HG03575 (cell line): Measurements from ENCODE around the gene CRYGA.

Experiments used
- ATAC-seq: cut with Tn5 transposase; IDR thresholded peaks from one replicate; pipeline ENCODE4 v1.9.1; 2021; ENCODE audit not compliant: unreplicated experiment, insufficient number of reproducible peaks, low FRiP score; ENCODE audit errors: extremely low read depth

The CRYGA gene, protein sequence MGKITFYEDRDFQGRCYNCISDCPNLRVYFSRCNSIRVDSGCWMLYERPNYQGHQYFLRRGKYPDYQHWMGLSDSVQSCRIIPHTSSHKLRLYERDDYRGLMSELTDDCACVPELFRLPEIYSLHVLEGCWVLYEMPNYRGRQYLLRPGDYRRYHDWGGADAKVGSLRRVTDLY

DNA sequence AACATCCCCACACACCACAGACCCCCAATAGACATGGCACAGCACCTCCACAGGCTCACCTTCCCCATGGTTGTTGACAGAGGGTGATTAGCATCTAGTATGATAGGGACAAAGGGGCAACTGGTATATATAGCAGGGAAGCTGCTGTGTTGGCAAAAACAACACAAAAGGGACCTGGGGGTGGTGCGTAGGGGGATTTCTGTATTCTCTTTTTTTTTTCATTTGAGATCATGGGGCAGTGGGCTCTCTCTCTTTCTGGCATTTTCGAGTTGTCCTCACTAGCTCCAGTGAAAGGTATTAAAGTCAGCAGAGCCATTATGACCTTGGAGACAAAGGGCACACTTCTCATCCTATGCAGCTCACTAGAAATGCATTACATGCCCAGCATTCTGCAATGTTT lies at the start of gene CRYGA:
Gene CRYGA (minus strand): TSS at position 101 of the 400 bp plus-strand sequence. CDS start 33 bp downstream, at position 68.
- no peak for ATAC-seq

DNA sequence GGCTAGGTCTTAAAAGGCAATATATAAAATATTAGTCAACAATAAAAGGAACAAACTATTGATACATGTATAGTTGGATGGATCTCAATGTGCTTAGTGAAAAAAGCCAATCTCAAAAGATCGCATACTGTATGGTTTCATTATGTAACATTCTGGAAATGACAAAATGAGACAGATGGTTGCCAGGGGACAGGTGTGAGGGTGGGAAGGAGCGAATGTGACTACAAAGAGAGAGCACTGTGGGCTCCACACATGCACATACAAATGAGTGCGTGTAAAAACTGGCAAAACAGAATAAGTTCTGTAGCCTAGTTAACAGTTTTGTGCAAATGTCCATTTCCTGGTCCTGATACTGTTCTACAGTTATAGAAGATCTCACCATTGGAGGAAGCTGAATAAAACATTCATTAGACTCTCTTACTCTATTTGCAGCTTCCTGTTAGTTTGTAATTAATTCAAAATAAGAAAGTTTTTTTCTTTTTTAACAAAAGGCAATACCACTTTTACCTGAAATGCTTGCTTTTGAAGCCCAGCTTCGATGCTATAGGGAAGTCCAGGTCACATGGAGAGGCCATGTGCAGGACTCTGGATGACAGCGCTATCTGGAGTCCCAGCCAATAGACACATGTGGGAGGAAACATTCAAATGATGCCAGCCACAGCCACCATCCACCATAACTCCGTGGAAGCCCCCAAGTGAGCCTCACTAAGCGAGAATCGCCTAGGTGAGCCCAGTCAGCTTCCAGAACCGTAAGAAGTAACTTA lies 47.5 kb upstream of the CRYGA start:
- no peak for ATAC-seq

DNA sequence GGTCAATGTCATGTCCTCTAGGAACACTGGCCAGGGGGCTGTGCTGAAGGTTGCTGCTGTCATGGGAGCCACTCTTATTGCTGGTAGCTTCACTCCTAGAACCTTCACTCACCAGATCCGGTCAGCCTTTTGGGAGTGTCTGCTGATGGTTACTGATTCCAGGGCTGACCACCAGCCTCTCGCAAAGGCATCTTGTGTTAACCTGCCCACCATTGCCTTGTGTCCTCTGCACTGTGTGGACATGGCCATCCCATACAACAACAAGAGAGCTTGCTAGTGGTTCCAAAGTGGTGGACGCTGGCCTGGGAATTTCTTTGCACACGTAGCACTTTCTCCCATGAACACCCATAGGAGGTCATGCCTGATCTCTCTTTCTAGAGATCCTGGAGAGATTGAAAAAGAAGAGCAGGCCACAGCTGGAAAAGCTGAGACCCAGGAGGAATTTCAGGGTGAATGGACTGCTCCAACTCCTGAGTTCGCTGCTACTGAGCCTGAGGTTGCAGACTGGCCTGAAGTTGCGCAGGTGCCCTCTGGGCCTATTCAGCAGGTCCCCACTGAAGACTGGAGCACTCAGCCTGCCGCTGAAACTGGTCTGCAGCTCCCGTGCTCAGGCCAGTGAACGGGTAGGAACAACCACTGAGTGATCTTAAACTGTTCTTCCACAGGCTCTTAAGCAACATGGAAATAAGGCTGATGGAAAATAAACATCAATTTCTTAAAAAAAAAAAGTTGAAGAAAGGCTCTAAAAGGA lies 45.1 kb upstream of the CRYGA start:
- no peak for ATAC-seq

DNA sequence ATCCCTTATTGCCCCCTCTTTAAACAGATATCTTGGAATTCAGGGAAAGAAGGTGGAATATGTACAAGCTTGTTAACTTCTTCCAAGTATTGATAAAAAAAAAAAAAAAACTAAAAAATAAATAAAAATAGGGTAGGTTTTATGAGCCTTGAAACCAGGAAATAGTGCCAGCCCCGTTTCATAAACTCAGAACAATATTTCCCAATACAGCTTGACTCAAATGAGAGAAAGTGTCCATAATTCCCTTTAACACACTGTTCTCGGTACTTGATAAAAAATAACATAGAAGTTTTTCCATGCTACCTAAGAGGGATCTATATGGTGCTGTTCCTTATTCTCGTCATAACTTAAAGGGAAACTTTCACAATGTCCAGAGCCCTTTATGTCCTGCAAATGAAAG lies 44.4 kb upstream of the CRYGA start:
- no peak for ATAC-seq

DNA sequence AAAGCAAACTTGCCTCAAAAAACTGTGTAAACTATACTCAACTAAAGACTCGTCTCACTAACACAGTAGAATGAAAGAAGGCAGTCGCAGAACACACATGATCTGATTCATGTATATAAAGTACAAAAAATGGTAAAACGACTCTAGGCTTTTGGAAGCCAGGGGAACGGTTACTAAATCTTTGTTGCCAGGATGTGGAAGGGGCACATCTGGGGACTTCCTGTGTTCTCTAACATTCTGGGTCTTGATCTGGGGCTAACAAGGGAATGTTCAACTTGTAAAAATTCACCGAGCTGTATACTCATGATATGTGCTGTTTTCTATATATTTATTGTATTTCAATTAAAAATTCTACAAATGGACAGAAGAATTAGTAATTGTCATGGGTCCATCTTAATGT lies 40.8 kb upstream of the CRYGA start:
- no peak for ATAC-seq

DNA sequence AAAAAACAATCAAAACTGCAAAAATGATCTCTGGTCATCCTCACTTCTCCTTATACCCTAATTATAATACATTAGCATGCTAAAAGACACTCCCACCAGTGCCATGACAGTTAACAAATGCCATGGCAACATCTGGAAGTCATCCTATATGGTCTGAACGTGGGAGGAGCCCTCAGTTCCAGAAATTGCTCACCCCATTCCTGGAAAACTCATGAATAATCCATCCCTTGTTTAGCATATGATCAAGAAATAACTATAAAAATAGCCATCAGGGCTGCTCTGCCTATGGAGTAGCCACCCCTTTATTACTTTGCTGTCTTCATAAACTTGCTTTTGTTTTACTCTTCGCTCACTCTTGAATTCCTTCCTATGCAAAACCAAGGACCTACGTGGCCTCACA lies 32.1 kb upstream of the CRYGA start:
- ATAC-seq: no peak

DNA sequence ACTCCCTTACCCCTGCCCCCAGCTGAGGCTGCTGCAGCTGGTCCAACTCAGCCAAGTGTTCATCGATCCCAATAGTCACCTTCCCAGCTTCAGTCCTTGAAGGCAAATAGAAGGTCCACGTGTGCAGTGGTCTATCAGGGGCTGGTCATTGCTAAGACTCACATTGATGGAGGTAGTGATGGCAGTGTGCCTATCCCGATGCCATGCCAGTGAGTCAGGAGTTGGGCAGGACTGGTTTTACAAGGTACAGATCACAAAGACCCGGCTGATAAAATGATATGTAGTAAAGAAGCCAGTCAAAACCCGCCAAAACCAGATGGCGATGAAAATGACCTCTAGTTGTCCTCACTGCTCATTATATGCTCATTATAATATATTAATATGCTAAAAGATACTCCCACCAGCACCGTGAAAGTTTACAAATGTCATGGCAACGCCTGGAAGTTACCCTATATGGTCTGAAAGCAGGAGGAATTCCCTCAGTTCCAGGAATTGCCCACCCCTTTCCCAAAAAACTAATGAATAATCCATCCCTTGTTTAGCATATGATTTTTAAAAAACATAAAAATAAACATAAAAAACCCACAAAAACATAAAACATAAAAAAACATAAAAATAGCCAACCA lies 29.3 kb upstream of the CRYGA start:
- ATAC-seq: no peak

DNA sequence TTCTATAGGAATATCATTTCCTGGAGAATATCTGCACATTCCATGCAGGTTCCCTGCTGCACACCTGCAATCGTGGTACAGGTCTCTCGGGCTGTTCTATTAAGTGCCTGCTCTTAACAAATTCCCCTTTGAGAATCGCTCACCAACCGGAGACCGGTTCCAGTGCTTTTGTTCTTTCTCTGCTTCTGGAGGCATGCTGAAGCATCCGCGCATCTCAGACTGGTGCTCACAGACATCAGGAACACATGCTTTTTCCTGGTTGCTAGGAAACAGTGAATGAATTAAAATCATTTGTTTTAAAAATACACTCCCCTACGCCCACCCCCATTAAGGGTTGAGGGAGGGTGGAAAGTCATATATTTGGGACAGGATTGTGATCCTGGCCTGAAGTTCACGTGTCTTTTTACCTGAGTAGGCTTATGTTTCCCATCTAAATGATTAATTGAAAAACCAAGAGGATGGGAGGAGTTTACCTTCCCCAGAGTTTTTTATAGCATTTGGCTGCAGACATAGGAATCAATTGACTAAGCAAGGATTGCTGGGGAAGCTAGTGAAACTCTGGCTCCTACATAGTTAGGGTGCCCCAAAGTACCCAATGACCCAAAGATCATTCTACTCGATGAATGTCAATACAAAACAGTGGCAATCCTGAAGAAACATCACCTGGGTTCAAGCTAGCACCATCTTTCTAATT lies 26.6 kb upstream of the CRYGA start, which contains the start of gene C2orf80:
Gene C2orf80 (minus strand): TSS at position 221 of the 694 bp plus-strand sequence. CDS start 3,044 bp downstream, outside the sequence.
- no peak for ATAC-seq

DNA sequence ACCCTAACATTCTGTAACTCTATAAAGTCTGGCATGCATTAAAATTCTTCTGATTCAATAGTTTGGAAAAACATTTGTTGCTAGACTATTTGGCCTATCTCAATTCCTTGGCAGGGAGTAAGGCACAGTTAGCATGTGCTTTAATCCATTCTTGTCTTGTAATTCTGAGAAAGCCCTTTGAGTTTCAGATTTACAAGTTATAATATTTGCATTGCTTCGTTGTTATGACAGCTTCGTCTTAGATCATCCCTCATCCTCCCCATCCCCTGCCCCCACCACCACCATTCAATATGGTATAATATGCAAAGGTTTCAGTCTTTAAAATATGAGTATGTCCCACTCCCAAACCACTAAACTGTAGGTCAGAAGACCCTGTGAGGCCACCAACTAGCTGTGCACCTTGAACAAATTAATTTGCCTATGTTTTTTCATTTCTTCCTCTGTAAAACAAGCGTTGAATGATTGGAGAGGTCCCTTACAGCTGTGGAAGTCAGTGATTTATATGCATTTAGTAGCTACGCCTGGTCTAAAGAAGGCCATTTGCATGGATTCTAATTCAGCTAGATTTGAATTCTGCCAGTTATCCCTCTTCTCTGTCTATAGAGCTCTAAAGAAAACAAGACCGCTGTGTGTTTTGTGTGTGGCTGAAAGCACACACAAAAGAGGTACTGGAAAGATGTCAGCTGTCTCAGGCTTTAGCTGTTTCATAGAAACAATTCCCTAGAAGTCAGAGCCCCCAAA lies 25.9 kb upstream of the CRYGA start:
- ATAC-seq: no peak

DNA sequence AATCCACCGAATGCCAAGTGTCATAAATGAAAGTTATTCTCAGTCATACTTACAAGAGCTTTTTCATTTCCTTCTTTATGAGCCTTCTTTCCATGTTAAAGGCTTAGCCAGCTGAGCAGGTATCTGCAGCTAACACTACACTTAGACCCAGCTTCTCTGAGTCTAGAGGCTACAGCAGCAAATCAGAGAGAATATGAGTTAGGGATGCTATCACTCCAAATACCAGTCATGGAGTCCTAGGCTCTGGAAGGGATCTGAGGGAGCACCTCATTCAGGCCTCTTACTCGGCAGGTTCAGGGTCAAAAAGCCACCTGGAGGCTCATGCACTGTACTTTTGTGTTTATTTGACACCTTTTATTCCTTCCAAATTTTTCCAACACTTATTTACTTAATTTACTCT lies 23.5 kb upstream of the CRYGA start:
- ATAC-seq: no peak

DNA sequence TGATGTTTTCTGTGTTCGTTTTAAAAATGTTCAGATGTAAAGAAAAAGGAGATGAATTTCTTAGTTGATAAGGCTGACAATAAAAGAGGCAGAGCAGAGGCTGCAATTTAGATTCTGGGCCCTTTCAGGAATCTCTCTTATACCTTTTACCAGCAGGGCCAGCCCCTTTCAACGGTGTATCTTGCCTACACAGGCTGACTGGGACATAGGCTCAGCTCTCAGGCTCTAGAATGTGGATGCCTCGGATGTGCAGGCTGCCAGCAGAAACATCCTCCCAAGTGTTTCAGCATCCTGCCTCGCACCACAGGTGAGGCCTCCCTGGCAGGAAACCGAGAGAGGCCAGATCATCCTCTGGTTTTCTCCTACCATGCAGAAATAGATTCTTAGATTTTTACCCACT lies 23.1 kb upstream of the CRYGA start:
- ATAC-seq: no peak

DNA sequence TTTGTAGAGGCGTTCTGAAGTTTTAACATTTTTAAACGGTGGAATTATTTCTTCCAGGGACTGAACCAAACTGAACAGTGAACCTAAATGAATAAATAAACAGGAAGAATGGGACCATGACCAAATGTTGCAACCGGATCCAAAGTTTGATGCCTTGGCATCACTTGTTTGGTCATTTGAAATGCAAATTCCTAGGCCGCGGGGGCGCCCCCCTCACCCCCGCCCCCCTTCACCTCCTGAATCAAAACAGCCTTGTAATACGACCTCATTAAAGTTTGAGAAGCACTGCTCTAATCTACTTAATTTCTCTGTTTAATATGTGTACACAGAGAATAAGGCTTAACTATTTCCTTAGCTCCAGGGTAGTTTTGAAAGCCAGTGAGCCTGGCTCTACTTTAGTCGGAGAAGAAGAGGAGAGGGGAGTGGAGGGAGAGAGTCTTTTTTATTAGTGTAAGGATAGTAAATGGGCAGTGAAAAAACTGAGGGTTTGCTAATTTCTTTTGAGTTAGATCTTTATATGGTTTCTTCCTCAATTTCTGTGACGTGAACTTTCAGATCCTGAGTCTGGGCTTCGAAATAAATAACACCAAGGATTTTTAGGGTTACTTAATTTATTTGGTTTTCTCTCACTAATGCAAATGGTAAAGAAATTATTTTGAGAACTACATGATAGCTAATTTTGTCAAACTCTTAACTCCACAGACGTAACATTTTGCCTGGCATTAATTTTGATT lies 20.8 kb upstream of the CRYGA start:
- ATAC-seq: no peak

DNA sequence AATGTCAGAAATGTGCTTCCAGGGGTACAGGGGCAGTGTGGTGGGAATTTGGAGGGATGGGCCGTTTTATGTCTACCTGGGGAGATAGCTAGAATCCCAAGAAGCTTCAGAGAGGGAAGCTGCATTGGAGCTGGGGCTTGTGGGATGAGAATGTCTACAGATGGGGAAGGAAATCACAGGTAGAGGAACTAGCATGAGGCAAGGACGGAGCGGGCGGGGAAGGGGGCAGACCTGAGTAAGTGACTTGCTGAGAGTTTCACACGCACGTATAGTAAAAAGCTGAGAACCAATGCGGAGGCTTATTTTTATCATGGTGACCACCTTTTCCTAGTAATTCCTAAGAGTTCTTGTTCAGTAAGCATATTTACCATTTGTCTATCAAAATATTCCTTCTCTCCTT lies 20.1 kb upstream of the CRYGA start:
- no peak for ATAC-seq

DNA sequence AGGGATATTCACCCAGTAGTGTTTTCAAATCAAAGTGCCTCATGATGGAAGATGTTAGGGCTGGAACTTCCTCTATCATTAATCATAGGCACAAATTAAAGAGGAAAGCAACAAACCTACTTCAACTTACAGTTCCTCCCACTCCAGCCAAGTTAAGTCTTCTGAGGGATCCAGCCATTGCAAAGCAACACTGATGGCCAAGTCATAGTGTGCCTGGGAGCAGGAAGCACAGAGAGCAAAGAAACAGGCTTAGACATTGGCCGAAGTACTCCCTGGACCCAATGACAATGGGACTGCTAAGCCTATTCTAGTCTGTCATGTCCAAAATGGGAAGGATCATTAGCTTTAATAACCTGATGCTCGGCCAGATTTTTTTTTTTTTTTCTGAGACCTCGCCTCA lies 19.4 kb upstream of the CRYGA start:
- no peak for ATAC-seq

DNA sequence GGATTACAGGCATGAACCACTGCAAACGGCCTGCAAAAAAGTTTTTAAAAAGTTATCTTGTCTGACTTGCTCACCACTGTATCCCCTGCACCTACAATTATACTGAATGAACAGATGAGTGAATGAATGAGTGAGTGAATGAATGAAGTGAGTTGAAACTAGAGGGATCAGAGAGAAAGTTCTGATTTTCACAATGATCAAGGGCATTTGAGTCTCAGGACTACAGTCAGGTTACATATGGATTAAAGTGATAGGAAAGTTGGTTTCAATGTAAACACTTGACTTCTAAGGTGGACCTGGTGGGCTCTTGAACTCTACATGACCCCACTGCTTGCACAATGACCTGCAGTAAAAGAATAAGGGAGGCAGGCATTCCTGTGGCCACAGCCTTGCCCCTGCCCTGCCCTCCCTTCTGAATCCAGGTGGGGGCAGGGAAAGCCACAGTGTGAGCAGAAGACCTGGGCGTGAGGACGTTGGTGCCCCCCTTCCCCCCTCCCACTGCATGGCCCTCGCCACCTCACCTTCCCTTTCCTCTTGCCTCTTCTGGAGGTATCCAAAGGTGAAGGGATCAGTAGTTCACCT lies 15.7 kb upstream of the CRYGA start:
- no peak for ATAC-seq

DNA sequence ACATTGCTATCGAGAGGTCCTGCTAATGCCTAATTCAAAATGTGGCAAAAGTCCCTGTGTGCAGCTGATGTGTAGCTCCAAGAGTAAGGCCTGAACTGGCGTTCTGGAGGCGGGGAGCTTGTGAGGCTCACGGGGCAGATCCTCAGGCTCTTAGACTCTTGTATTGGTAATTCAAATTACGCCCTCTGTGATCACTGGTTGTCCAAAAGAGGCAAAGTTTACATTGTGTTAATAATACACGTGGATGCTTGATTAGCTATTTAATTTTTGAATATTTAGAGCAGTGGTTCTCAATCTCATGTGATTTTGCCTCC lies 12.4 kb upstream of the CRYGA start:
- no peak for ATAC-seq

DNA sequence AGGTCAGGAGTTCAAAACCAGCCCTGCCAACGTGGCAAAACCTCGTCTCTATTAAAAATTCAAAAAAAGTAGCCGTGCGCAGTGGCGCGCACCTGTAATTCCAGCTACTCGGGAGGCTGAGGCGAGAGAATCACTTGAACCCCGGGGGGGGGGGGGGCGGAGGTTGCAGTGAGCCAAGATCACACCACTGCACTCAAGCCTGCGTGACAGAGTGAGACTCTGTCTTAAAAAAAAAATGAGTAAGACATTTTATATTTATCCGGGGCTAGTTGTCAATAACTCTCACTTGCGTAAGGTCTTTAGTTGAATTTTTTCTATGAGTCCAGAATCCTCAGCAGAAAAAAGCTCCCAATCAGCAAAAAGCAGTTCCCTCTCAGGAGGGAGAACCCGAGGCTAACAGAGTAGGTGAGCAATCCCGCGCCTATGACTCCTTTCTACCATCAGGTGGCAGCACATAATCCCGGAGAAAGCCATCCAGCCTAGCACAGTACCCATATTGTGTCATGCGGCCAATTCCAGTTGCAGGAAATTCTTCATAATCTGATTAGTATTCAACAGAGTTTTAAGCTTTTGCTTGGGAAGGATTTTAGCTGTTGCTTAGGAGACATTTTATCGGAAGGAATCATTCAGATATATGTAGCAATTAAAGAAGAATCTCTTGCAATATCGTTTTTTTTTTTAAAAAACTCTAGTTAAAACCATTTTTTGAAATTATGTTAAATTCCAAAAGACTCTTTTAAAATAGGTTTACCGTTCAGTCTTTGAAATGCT lies 11.9 kb upstream of the CRYGA start:
- ATAC-seq: peak; percentile 100
